Cardiac muscle cell (in vitro differentiated cells and primary cell): Measurements from ENCODE around the gene RPA3. TPM values are rescaled to one million over a fixed set of nuclear protein-coding genes. Genes with fewer than 3 reads are reported as not detected.
A peak's percentile ranks its signal among the peaks of the same experiment; 100 is the strongest.

Source experiments
- DNase-seq, 2 donors: peaks; one replicate each; pipeline versions ENCODE4 v3.0.0 to v3.0.0-alpha.2; 2010 to 2017; ENCODE audit warnings: low read depth in 1 of 2, low spot score in 1 of 2
- H3K27ac ChIP-seq: fragments of 200-600 bp; sonication (generic); 2 replicates; pipeline ENCODE4 v1.5.1; 2016
- H3K27me3 ChIP-seq: fragments of 200-600 bp; sonication (generic); 2 replicates; pipeline ENCODE4 v1.6.0; 2016; ENCODE audit warnings: control low read depth
- H3K36me3 ChIP-seq: fragments of 200-600 bp; sonication (generic); 2 replicates; pipeline ENCODE4 v1.5.1; 2016; ENCODE audit warnings: control low read depth
- H3K4me1 ChIP-seq: fragments of 200-600 bp; sonication (generic); 2 replicates; pipeline ENCODE4 v1.8.1; 2017; ENCODE audit warnings: low read depth, mild to moderate bottlenecking, mixed run types
- H3K4me3 ChIP-seq: fragments of 200-600 bp; sonication (generic); 2 replicates; pipeline ENCODE4 v1.5.1; 2016; ENCODE audit warnings: mild to moderate bottlenecking
- H3K9me3 ChIP-seq: fragments of 200-600 bp; sonication (generic); 2 replicates; pipeline ENCODE4 v1.5.1; 2017; ENCODE audit warnings: low read depth, mild to moderate bottlenecking, control low read depth
- polyA plus RNA-seq: library from polyadenylated mRNA; unstranded; fragments of >200 nt; fragmentation: Nextera tagmentation; extraction: Ambion mirVana; gene quantifications from 2 replicates; pipeline ENCODE4 v1.2.1, GENCODE V29; 2016
- total RNA-seq: library from RNA; depleted of rRNA; stranded (reverse); fragments of >200 nt; gene quantifications from 2 replicates; pipeline ENCODE4 v1.2.3, GENCODE V29; 2016
- TF ChIP-seq, protein P1 (sequence below): IDR thresholded peaks from 2 replicates; pipeline ENCODE4 v1.5.1; 2012; ENCODE audit warnings: low read depth, mild to moderate bottlenecking, low read length

Gene RPA3
- total and polyA plus RNA-seq, 2 experiments from 2014 or later, result 16.6 to 75.8 TPM

DNA sequence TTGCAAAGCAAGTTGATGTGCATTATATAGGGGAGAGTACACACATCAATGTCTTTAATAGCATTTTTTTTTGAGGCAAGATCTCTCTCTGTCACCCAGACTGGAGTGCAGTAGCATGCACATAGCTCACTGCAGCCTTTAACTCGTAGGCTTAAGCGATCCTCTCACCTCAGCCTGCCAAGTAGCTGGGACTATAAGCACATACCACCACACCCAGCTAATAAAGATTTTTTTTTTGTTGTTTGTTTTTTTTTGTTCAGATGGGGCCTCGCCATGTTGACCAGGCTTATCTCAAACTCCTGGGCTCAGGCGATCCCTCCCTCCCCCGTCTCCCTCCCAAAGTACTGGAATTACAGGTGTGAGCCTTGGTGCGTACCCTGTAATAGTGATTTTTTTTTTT lies 76.3 kb downstream of the RPA3 start:
- H3K27ac ChIP-seq, result no peak overlapping the region
- TF ChIP-seq, protein P1, sequence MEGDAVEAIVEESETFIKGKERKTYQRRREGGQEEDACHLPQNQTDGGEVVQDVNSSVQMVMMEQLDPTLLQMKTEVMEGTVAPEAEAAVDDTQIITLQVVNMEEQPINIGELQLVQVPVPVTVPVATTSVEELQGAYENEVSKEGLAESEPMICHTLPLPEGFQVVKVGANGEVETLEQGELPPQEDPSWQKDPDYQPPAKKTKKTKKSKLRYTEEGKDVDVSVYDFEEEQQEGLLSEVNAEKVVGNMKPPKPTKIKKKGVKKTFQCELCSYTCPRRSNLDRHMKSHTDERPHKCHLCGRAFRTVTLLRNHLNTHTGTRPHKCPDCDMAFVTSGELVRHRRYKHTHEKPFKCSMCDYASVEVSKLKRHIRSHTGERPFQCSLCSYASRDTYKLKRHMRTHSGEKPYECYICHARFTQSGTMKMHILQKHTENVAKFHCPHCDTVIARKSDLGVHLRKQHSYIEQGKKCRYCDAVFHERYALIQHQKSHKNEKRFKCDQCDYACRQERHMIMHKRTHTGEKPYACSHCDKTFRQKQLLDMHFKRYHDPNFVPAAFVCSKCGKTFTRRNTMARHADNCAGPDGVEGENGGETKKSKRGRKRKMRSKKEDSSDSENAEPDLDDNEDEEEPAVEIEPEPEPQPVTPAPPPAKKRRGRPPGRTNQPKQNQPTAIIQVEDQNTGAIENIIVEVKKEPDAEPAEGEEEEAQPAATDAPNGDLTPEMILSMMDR, result no peak
- H3K4me3 ChIP-seq, result no peak overlapping the region
- H3K4me1 ChIP-seq, result peaks cover 7% of the 10 kb centered on the region
- H3K9me3 ChIP-seq, result no peaks in the 10 kb centered on the region
- no peaks in the 10 kb centered on the region for H3K36me3 ChIP-seq
- no peak for DNase-seq
- H3K27me3 ChIP-seq, result no peaks in the 10 kb centered on the region

DNA sequence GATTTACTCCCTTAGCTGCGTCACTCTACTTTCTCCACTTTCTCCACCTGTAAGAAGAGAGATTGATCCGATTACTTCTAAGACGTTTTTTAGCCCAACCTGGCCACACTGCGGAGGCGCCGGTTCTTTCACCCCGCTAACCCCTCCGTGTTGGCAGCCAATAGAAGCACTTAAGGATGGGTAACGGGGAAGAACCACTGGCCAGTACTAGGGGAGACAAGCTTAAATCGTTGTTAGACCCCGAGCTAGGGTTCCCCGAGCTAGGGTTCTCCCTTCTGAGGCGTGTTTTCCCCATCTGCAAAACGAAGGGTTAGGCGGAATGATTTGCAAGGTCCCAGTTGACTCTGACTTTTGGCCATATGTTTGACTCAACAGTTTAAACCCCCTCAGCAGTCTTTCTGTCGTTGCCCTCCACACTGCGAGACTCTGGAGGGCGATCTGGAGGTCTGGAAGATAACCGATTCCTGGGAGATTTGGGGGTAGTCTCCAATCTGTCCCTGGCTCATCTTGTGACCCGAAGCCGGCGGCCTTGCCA lies 77.2 kb downstream of the RPA3 start:
- Histone ChIP-seq H3K27ac (peak overlapping the region; percentile 31), H3K4me3 (peak overlapping the region; percentile 60), H3K27me3 (no peaks in the 10 kb centered on the region), H3K4me1 (peaks cover 7% of the 10 kb centered on the region), H3K36me3 (no peaks in the 10 kb centered on the region), H3K9me3 (no peaks in the 10 kb centered on the region)
- TF ChIP-seq, protein P1, result no peak
- peak in 1 of 2 donors; percentile 26 for DNase-seq

DNA sequence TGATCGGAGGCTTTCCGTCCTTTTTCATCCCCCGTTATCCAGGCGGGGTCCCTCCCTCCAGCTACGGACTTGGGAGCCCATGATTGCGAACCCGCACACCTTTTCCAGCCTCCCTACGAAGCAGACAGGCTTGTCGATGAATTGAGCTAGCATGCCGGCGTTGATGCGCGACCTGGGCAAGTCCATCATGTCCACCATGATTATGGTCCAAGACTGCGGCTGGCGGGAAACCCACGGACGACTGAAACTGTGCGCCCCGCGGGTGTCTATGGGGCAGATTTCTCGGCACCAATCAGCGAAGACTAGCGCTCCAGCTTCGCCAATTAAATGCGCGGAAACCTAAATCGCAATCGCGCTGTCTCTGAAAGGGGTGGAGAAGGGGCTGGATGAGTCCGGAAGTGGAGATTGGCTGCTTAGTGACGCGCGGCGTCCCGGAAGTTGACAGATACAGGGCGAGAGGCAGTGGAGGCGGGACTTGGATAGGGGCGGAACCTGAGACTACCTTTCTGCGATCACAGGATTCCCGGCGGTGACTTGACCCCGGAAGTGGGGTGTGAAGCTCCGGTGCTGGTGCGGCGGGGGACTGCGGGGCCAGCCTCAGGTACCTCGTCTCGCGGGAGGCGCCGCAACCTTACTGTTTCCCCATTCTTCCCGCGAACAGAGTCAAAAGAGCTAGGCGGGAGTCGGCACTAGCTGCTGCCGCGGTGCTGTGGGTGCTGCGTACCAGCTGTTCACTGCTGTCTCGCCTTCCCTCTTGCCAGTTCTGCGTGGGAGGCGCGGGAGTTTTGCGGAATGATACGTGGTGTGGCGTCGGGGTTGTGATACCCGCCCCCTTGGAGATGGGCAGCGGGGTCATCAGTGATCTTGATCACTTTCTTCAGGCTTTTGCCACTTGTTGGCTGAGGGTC lies 77.9 kb downstream of the RPA3 start, which contains the start of gene UMAD1:
Gene UMAD1, plus strand, starts transcription at position 532 of the 908 bp plus-strand sequence. CDS start 32,620 bp downstream, outside the sequence.
- peak; percentile 99 for DNase-seq
- peak within 1 kb of the TSS; percentile 31 for H3K27ac ChIP-seq
- TF ChIP-seq, protein P1, result no peak
- H3K4me3 ChIP-seq, result peak within 1 kb of the TSS; percentile 60
- H3K9me3 ChIP-seq, result no peaks in the 10 kb centered on the region
- no peaks in the 10 kb centered on the region for H3K36me3 ChIP-seq
- H3K27me3 ChIP-seq, result no peaks in the 10 kb centered on the region
- peaks cover 7% of the 10 kb centered on the region for H3K4me1 ChIP-seq

DNA sequence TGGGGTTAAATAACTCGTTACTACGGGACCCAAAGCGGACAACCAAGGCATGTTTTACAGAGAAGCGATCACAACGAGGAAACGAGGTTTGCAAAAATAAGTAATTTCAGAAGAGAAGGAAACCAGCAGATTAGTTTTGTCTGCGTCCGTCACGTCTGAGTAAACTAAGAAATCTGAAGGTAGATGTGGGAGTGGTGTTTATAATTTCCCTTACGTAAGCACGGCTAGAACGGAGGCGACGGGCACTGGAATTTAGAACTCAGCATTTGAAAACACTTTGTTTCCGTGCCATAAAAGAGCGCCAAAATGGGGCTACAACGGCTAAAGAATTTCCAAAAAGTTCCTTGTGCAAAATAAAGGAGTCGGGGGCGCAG lies 78.6 kb downstream of the RPA3 start:
- TF ChIP-seq, protein P1, result no peak
- peaks cover 7% of the 10 kb centered on the region for H3K4me1 ChIP-seq
- no peak overlapping the region for H3K27ac ChIP-seq
- peak overlapping the region; percentile 60 for H3K4me3 ChIP-seq
- H3K36me3 ChIP-seq, result no peaks in the 10 kb centered on the region
- peak in 1 of 2 donors; percentile 24 for DNase-seq
- H3K9me3 ChIP-seq, result no peaks in the 10 kb centered on the region
- no peaks in the 10 kb centered on the region for H3K27me3 ChIP-seq

DNA sequence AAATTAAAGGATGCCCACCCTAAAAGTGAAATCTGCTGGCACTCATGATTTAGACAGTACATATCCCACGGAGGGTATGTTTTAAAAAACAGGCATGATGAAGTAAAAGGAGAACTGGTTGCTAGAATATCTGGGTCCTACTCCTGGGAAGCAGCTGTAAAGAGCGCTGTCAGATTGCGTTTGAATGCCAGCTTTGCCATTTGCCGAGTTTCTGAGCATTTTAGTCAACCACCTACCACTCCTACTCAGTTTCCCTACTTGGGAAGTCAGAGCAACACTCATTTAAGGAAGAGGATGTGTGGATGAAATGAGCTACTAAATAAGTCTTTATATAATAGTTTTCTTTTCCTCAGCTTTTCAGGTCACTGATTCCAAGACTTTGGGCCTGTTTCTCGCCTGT lies 79.0 kb downstream of the RPA3 start:
- no peaks in the 10 kb centered on the region for H3K27me3 ChIP-seq
- TF ChIP-seq, protein P1, result no peak
- no peak overlapping the region for H3K27ac ChIP-seq
- H3K4me3 ChIP-seq, result peak overlapping the region; percentile 60
- no peak for DNase-seq
- H3K9me3 ChIP-seq, result no peaks in the 10 kb centered on the region
- H3K4me1 ChIP-seq, result peaks cover 7% of the 10 kb centered on the region
- H3K36me3 ChIP-seq, result no peaks in the 10 kb centered on the region
